Activated B cell treated with CpG ODN at 0.5 μM for 24 hours (primary cell): ENCODE results near the gene MACF1. TPM values are rescaled to one million over a fixed set of nuclear protein-coding genes. Genes with fewer than 3 reads are reported as not detected.

Experiments
- ATAC-seq: fragments of 200-7000 bp; cut with Tn5 transposase; one replicate; pipeline ENCODE4 v1.10.0; 2021; ENCODE audit warnings: low read depth, mild to moderate bottlenecking, moderate library complexity
- CTCF ChIA-PET: fragments of 350-600 bp; sonication (Branson Sonifier 250); formaldehyde crosslinking; loops from one replicate; lab custom pipeline; 2021; ENCODE audit warnings: antibody characterized with exemption; lab: Charles Lee
- POLR2A ChIA-PET: fragments of 350-600 bp; sonication (Branson Sonifier 250); formaldehyde crosslinking; loops from one replicate; lab custom pipeline; 2021; ENCODE audit warnings: antibody characterized with exemption; lab: Charles Lee
- DNase-seq: peaks from one replicate; pipeline ENCODE4 v3.0.0; 2022
- H3K27ac Mint-ChIP-seq: one replicate; pipeline ENCODE4 v1.8.0; 2020; ENCODE audit warnings: mixed read lengths
- H3K27me3 Mint-ChIP-seq: one replicate; pipeline ENCODE4 v1.8.0; 2021; ENCODE audit warnings: mixed read lengths
- H3K36me3 Mint-ChIP-seq: one replicate; pipeline ENCODE4 v1.8.0; 2021; ENCODE audit warnings: low read depth, mixed read lengths
- H3K4me1 Mint-ChIP-seq: one replicate; pipeline ENCODE4 v1.8.0; 2021; ENCODE audit warnings: mixed read lengths
- H3K4me3 Mint-ChIP-seq: one replicate; pipeline ENCODE4 v1.8.0; 2020; ENCODE audit warnings: mild to moderate bottlenecking, mixed read lengths
- H3K9me3 Mint-ChIP-seq: one replicate; pipeline ENCODE4 v1.8.0; 2020; ENCODE audit warnings: mixed read lengths
- intact Hi-C: fragments of 100-400 bp; cut with micrococcal nuclease; formaldehyde crosslinking; loops from one replicate; pipeline ENCODE4 v1.15.1; 2024
- total RNA-seq: library from RNA; stranded (reverse); gene quantifications from 2 replicates; pipeline ENCODE4 v1.2.3, GENCODE V29; 2022
- TF ChIP-seq, protein P1 (sequence below): fragments of 200-600 bp; IDR thresholded peaks from one replicate; pipeline ENCODE4 v1.8.0; 2022; ENCODE audit warnings: antibody characterized with exemption, mild to moderate bottlenecking

MACF1 gene
- total RNA-seq, 1 donor from 2014 or later: 286 TPM

DNA sequence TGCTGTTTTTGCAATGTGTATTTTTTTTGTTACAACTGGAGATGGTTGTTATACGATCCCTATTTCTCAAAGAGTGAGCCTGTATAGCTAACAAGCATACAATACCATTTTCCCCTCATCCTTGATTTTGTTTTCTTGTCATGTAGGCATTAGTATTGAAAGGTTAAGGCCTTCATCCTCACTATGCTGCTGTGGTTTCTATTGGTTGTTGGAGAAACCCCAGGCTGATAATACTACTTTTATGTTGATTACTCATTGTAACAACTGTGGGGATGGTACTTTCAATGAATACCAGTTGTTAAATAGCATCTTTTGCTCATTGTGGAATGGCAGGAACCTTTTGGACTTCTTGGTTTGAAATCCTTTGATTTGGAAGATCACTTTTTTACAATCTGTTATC is 39.0 kb upstream of the MACF1 start:
- no peaks in the 10 kb centered on the region for H3K9me3 Mint-ChIP-seq
- H3K4me1 Mint-ChIP-seq: no peaks in the 10 kb centered on the region
- intact Hi-C loops: no loop called here
- no peak for DNase-seq
- H3K27me3 Mint-ChIP-seq: no peaks in the 10 kb centered on the region
- H3K4me3 Mint-ChIP-seq: no peak overlapping the region
- ChIA-PET POLR2A (interaction anchor here (0.6 kb wide), 1 partner anchor 58 kb away, joined by 5 read pairs; no protein-coding TSS in a partner anchor), CTCF (interaction anchor here (1.0 to 2.0 kb wide), 2 partner anchors 27 to 67 kb away, joined by 4 to 8 read pairs; no protein-coding TSS in a partner anchor)
- H3K27ac Mint-ChIP-seq: no peak overlapping the region
- ATAC-seq: no peak
- TF ChIP-seq, protein P1, sequence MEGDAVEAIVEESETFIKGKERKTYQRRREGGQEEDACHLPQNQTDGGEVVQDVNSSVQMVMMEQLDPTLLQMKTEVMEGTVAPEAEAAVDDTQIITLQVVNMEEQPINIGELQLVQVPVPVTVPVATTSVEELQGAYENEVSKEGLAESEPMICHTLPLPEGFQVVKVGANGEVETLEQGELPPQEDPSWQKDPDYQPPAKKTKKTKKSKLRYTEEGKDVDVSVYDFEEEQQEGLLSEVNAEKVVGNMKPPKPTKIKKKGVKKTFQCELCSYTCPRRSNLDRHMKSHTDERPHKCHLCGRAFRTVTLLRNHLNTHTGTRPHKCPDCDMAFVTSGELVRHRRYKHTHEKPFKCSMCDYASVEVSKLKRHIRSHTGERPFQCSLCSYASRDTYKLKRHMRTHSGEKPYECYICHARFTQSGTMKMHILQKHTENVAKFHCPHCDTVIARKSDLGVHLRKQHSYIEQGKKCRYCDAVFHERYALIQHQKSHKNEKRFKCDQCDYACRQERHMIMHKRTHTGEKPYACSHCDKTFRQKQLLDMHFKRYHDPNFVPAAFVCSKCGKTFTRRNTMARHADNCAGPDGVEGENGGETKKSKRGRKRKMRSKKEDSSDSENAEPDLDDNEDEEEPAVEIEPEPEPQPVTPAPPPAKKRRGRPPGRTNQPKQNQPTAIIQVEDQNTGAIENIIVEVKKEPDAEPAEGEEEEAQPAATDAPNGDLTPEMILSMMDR: no peak
- H3K36me3 Mint-ChIP-seq: no peaks in the 10 kb centered on the region

DNA sequence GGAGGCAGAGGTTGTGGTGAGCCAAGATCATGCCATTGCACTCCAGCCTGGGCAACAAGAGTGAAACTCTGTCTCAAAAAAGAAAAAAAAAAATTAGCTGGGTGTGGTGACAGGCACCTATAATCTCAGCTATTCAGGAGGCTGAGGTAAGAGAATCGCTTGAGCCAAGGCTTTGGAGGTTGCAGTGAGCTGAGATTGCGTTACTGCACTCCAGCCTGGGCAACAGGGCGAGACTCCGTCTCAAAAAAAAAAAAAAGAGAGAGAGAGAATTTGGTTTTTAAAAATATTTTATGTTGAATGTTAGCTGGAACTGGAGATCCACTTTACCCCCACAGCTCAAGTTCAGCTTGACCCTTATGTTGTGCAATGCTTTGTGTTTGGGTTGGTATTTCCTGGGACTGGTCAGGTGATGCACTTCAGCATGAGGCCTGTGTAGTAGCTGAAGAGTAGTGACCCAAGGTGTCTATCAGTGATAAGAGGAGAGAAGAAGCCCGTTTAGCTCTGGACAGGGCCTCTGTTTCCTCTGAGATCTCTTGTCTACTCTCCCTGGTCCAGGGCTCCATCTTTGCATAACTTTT is 36.8 kb upstream of the MACF1 start:
- Mint-ChIP-seq H3K9me3 (no peaks in the 10 kb centered on the region), H3K27ac (no peak overlapping the region), H3K4me3 (no peak overlapping the region), H3K27me3 (no peaks in the 10 kb centered on the region), H3K4me1 (no peaks in the 10 kb centered on the region), H3K36me3 (no peaks in the 10 kb centered on the region)
- ChIA-PET POLR2A (no interaction called here), CTCF (interaction anchor here (0.6 kb wide), 1 partner anchor 79 kb away, joined by 4 read pairs; no protein-coding TSS in a partner anchor)
- DNase-seq (no peak), ATAC-seq (no peak)
- intact Hi-C loops: no loop called here
- TF ChIP-seq, protein P1: no peak

DNA sequence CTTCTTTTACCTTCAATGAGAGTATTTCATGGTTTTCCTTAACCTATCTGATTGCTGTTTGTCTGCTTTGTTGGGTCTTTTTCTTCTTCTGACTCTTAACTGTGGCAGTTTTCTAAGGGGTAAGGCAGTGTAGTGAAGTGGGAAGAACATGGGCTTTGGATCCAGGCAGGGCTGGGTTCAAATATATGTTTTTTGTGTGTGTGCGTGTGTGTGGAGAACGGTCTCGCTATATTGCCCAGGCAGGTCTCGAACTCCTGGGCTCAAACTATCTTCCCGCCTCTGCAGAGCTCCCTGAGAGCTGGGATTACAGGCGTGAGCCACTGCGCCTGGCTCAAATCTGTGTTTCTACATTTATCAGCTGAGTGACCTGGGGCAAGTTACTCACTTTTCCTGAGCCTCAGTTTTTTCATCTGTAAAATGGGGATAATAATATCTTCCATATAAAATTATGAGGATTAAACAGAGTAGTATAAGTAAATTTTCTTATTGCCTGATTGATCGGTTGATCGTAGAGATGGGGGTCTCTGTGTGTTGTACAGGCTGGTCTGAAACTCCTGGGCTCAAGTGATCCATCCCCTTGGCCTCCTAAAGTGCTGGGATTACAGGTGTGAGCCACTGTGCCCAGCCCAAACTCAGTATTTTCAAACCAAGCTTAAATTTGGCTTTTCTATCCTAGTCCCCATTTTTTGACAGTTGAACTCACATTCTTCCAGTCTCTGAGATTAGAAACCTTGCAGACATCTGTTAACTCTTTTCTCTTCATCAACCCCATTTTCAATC is 36.0 kb upstream of the MACF1 start:
- intact Hi-C loops: no loop called here
- Mint-ChIP-seq H3K9me3 (no peaks in the 10 kb centered on the region), H3K4me3 (no peak overlapping the region), H3K36me3 (no peaks in the 10 kb centered on the region), H3K4me1 (no peaks in the 10 kb centered on the region), H3K27ac (no peak overlapping the region), H3K27me3 (no peaks in the 10 kb centered on the region)
- ChIA-PET CTCF (interaction anchor here (0.6 kb wide), 1 partner anchor 79 kb away, joined by 4 read pairs; no protein-coding TSS in a partner anchor), POLR2A (no interaction called here)
- TF ChIP-seq, protein P1: no peak
- DNase-seq (no peak), ATAC-seq (no peak)

DNA sequence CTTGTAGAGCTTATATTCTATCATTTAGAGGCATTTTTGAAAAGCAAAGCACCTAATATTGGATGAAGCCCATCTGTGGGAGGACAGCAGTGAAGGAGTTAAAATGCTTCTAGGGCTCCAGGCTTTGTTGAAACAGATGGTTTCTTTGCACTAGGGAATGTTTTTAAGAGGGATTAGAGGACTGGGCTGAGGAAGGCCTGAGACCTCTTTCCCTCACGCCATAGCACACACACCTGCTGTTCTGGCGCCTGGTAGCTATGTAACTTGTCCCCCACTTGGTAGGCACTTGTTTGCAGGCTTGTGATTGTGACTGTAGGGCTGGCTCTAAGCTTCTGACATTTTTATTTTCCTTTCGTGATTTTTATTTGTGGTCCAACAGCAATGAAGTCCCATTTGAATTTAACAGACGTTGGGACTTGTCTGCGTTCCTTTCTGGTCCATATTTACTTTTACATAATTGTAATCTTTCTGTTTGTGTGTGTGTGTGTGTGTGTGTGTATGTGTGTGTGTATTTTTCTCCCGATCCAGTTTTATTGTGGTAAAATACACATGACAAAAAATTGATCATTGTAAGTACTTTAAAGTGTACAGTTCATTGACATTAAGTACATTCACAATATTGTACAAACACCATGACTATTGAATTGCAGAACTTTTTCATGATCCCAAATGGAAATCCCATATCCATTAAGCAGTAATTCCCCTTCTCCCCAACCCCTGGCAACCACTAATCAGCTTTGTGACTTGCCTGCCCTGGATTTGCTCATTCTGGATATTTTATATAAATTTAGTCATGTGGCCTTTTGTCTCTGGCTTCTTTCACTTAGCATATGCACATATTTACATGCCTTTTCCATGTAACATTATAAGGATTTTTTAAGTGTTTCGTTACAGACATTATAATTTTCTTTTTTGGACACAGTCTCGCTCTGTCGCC is 33.5 kb upstream of the MACF1 start:
- intact Hi-C loops: no loop called here
- no peak for DNase-seq
- TF ChIP-seq, protein P1: no peak
- Mint-ChIP-seq H3K27ac (no peak overlapping the region), H3K4me1 (no peaks in the 10 kb centered on the region), H3K4me3 (no peak overlapping the region), H3K9me3 (no peaks in the 10 kb centered on the region), H3K36me3 (no peaks in the 10 kb centered on the region), H3K27me3 (no peaks in the 10 kb centered on the region)
- ATAC-seq: no peak
- CTCF ChIA-PET: interaction anchor here (0.7 kb wide), 1 partner anchor 72 kb away, joined by 3 read pairs; no protein-coding TSS in a partner anchor
- POLR2A ChIA-PET: no interaction called here
